CD8-positive, alpha-beta memory T cell (primary cell): ENCODE results near the gene INO80. TPM values are rescaled to one million over a fixed set of nuclear protein-coding genes. Genes with fewer than 3 reads are reported as not detected.

Experiments
- CTCF ChIA-PET: fragments of 350-600 bp; sonication (Branson Sonifier 250); formaldehyde crosslinking; loops from one replicate; lab custom pipeline; 2021; ENCODE audit warnings: antibody characterized with exemption; lab: Charles Lee
- POLR2A ChIA-PET: fragments of 350-600 bp; sonication (Branson Sonifier 250); formaldehyde crosslinking; loops from one replicate; lab custom pipeline; 2021; ENCODE audit warnings: antibody characterized with exemption; lab: Charles Lee
- DNase-seq, 5 donors: peaks; one replicate each; pipeline versions ENCODE4 v3.0.0 to v3.0.0-alpha.2; 2020 to 2022; ENCODE audit warnings: mixed read lengths in 1 of 5
- H3K27ac ChIP-seq: one replicate; pipeline ENCODE4 v1.7.0; 2013; ENCODE audit warnings: low read depth, mild to moderate bottlenecking, low read length, moderate library complexity
- H3K27me3 ChIP-seq: 2 replicates; pipeline ENCODE4 v1.7.0; 2013; ENCODE audit warnings: low read length, mild to moderate bottlenecking; ENCODE audit not compliant: insufficient read depth, poor library complexity, severe bottlenecking
- H3K36me3 ChIP-seq: 2 replicates; pipeline ENCODE4 v1.7.0; 2013; ENCODE audit warnings: mild to moderate bottlenecking, low read length, moderate library complexity; ENCODE audit not compliant: insufficient read depth
- H3K4me1 ChIP-seq: 2 replicates; pipeline ENCODE4 v1.7.0; 2013; ENCODE audit warnings: mild to moderate bottlenecking, low read length, moderate library complexity; ENCODE audit not compliant: insufficient read depth
- H3K4me3 ChIP-seq: 2 replicates; pipeline ENCODE4 v1.7.0; 2013; ENCODE audit warnings: mild to moderate bottlenecking, low read length
- H3K9me3 ChIP-seq: 2 replicates; pipeline ENCODE4 v1.7.0; 2013; ENCODE audit warnings: mild to moderate bottlenecking, low read length
- H3K27ac Mint-ChIP-seq, 8 donors: one replicate each; pipeline ENCODE4 v1.8.0; 2020 to 2021; ENCODE audit warnings: mixed read lengths in 8 of 8, mild to moderate bottlenecking in 6 of 8, inconsistent platforms in 3 of 8, moderate library complexity in 3 of 8
- H3K27me3 Mint-ChIP-seq, 2 donors: one replicate each; pipeline ENCODE4 v1.8.0; 2020 to 2021; ENCODE audit warnings: mixed read lengths in 2 of 2, mild to moderate bottlenecking in 1 of 2, moderate library complexity in 1 of 2
- H3K36me3 Mint-ChIP-seq, 3 donors: one replicate each; pipeline ENCODE4 v1.8.0; 2020 to 2021; ENCODE audit warnings: mixed read lengths in 3 of 3, inconsistent platforms in 1 of 3, mild to moderate bottlenecking in 1 of 3
- H3K4me1 Mint-ChIP-seq, 3 donors: one replicate each; pipeline ENCODE4 v1.8.0; 2020 to 2021; ENCODE audit warnings: mixed read lengths in 3 of 3, inconsistent platforms in 1 of 3, mild to moderate bottlenecking in 1 of 3
- H3K4me3 Mint-ChIP-seq, 7 donors: one replicate each; pipeline ENCODE4 v1.8.0; 2020 to 2021; ENCODE audit warnings: mixed read lengths in 7 of 7, mild to moderate bottlenecking in 6 of 7, moderate library complexity in 4 of 7, inconsistent platforms in 2 of 7
- H3K9me3 Mint-ChIP-seq, 5 donors: one replicate each; pipeline ENCODE4 v1.8.0; 2020 to 2022; ENCODE audit warnings: mixed read lengths in 5 of 5, mild to moderate bottlenecking in 3 of 5, moderate library complexity in 2 of 5, inconsistent platforms in 1 of 5
- polyA plus RNA-seq: library from polyadenylated mRNA; unstranded; fragments of 300-500 nt; fragmentation: Illumina TruSeq; gene quantifications from one replicate; pipeline ENCODE4 v1.2.3, GENCODE V29; 2021
- total RNA-seq, 2 experiments: library from RNA; stranded (reverse); gene quantifications; one replicate each; pipeline ENCODE4 v1.2.3, GENCODE V29; 2021

Gene INO80
- total and polyA plus RNA-seq, 3 experiments from 2014 or later = 7.2 to 29.2 (median 26.3) TPM

DNA sequence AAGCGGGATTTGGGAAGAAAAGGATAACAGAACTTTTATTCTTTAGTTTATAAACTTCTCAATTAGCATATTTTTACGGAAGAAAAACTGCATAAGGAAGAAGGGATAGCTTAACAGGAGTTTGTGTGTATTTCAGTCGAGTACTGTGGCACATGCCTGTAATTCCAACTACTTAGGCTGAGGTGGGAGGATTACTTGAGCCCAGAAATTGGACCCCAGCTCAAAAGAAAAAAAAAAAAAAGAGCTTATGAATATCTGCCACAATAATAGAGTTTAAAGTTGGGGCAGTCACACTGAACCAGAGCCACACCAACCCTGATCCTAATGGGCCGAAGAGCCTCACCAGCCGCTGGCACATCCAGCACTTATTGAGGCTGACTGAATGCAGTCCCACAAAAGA is 131.7 kb downstream of the INO80 start:
- ChIA-PET CTCF (no interaction called here), POLR2A (no interaction called here)
- Histone ChIP-seq H3K27ac (no peak overlapping the region), H3K36me3 (peaks cover 79% of the 10 kb centered on the region), H3K9me3 (no peaks in the 10 kb centered on the region), H3K27me3 (no peaks in the 10 kb centered on the region), H3K4me1 (no peaks in the 10 kb centered on the region), H3K4me3 (no peak overlapping the region)
- peaks cover 0 to 93% (median 44%) of the 10 kb centered on the region in 3 donors for H3K36me3 Mint-ChIP-seq
- H3K4me3 Mint-ChIP-seq = no peak overlapping the region
- H3K27me3 Mint-ChIP-seq = no peaks in the 10 kb centered on the region
- H3K27ac Mint-ChIP-seq = no peak overlapping the region
- H3K9me3 Mint-ChIP-seq = no peaks in the 10 kb centered on the region
- no peak for DNase-seq
- no peaks in the 10 kb centered on the region for H3K4me1 Mint-ChIP-seq

DNA sequence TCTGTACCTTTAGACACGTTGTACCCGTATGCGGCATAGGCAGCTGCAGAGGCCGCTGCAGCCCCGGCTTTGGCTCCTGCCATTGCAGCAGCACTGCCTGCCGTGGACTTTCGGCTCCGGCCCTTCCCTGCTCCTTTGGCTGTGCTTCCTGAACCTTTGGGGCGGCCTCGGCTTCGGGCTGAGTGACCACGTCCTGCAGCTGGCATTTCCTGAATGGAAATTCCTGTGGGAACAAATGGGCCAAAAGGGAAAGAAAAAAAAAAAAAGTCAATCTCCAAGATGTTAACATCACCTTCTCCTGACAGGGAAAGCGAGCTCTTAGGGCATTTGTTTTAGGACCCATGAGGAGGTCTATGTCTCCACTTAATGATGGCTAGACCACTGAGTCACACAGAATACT is 133.2 kb downstream of the INO80 start:
- peaks cover 82% of the 10 kb centered on the region for H3K36me3 ChIP-seq
- no peaks in the 10 kb centered on the region for H3K4me1 Mint-ChIP-seq
- DNase-seq = no peak
- no peaks in the 10 kb centered on the region for H3K4me1 ChIP-seq
- no peaks in the 10 kb centered on the region for H3K27me3 Mint-ChIP-seq
- H3K27ac ChIP-seq = no peak overlapping the region
- H3K27me3 ChIP-seq = no peaks in the 10 kb centered on the region
- H3K9me3 ChIP-seq = no peaks in the 10 kb centered on the region
- CTCF ChIA-PET = no interaction called here
- peaks cover 0 to 100% (median 46%) of the 10 kb centered on the region in 3 donors for H3K36me3 Mint-ChIP-seq
- H3K9me3 Mint-ChIP-seq = no peaks in the 10 kb centered on the region
- no peak overlapping the region for H3K4me3 ChIP-seq
- H3K4me3 Mint-ChIP-seq = no peak overlapping the region
- no peak overlapping the region for H3K27ac Mint-ChIP-seq
- POLR2A ChIA-PET = no interaction called here

DNA sequence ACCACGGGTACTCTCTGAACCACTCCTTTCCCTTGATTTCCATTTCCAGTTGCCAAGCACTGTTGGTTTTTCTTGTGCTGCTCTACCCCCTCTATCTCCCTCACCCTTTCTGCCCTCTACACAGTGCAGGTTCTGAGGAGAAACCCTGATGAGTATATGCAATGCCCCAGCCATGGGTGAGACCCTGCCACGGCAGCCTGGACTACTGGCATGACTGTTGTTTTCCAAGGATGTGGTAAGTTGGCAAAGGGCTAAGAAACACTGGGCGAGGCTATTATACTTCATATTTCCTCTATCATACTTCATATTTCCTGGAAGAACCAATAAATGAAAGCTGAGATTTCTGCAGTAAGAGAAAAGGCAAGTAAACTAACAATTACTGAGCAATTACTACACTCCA is 134.9 kb downstream of the INO80 start:
- no peaks in the 10 kb centered on the region for H3K9me3 Mint-ChIP-seq
- no peaks in the 10 kb centered on the region for H3K27me3 Mint-ChIP-seq
- Histone ChIP-seq H3K4me1 (no peaks in the 10 kb centered on the region), H3K36me3 (peaks cover 66% of the 10 kb centered on the region), H3K27me3 (no peaks in the 10 kb centered on the region), H3K27ac (no peak overlapping the region), H3K4me3 (no peak overlapping the region), H3K9me3 (no peaks in the 10 kb centered on the region)
- no peak for DNase-seq
- peaks cover 0 to 99% (median 40%) of the 10 kb centered on the region in 3 donors for H3K36me3 Mint-ChIP-seq
- H3K27ac Mint-ChIP-seq = peak overlapping the region in 1 of 8 donors; percentile 52
- POLR2A ChIA-PET = no interaction called here
- no peaks in the 10 kb centered on the region for H3K4me1 Mint-ChIP-seq
- CTCF ChIA-PET = no interaction called here
- H3K4me3 Mint-ChIP-seq = no peak overlapping the region

DNA sequence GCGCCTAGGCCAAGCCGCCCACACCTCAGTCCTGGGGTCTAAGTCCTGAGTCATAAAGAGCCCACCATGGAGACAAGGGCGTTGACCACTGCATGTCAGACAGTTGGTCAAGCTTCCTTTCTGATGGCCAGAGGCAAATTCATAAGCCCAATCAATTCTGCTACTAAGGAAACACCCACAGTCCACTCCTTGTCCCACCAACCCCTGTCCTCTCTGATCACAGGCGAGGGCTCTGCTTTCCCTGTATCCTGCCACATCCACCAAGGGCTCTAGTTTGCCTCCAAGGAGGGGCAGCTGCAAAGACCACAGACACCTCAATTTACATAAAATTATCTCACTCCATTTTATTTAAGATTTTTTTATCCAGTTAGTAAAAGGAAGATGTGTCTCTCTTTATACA is 137.5 kb downstream of the INO80 start:
- ChIA-PET POLR2A (interaction anchor here (0.5 kb wide), 1 partner anchor 159 kb away, joined by 4 read pairs; no protein-coding TSS in a partner anchor), CTCF (no interaction called here)
- H3K4me3 ChIP-seq = no peak overlapping the region
- no peaks in the 10 kb centered on the region for H3K27me3 ChIP-seq
- Mint-ChIP-seq H3K4me1 (no peaks in the 10 kb centered on the region), H3K9me3 (no peaks in the 10 kb centered on the region), H3K27ac (no peak overlapping the region), H3K27me3 (no peaks in the 10 kb centered on the region), H3K36me3 (peaks cover 0 to 82% (median 36%) of the 10 kb centered on the region in 3 donors), H3K4me3 (no peak overlapping the region)
- no peaks in the 10 kb centered on the region for H3K9me3 ChIP-seq
- DNase-seq = no peak
- H3K27ac ChIP-seq = no peak overlapping the region
- peaks cover 42% of the 10 kb centered on the region for H3K36me3 ChIP-seq
- H3K4me1 ChIP-seq = no peaks in the 10 kb centered on the region

DNA sequence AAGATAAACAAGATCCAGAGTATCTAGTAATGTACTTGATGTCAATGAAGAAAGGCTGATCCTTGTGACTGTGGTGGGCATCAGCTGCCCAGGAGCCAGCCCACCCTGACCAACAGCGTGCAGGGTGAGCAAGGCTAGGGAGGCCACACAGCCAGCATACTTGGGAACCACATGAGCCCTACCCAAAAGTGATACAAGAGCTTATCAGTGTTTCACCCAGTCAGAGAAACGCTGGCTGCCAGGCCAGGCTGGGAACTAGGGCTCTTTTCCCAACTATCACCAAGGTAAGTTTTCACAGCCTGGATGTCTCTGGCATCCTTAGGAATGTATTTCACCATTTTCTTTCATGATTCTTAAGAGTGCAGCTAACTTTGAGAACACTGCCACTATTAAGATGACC is 137.9 kb downstream of the INO80 start:
- Histone ChIP-seq H3K27me3 (no peaks in the 10 kb centered on the region), H3K4me3 (no peak overlapping the region), H3K9me3 (no peaks in the 10 kb centered on the region), H3K27ac (no peak overlapping the region), H3K36me3 (peaks cover 39% of the 10 kb centered on the region), H3K4me1 (no peaks in the 10 kb centered on the region)
- H3K4me3 Mint-ChIP-seq = peak overlapping the region in 1 of 7 donors; percentile 49
- H3K9me3 Mint-ChIP-seq = no peaks in the 10 kb centered on the region
- peaks cover 0 to 78% (median 33%) of the 10 kb centered on the region in 3 donors for H3K36me3 Mint-ChIP-seq
- H3K27ac Mint-ChIP-seq = no peak overlapping the region
- POLR2A ChIA-PET = interaction anchor here (0.5 kb wide), 1 partner anchor 159 kb away, joined by 4 read pairs; no protein-coding TSS in a partner anchor
- H3K27me3 Mint-ChIP-seq = no peaks in the 10 kb centered on the region
- H3K4me1 Mint-ChIP-seq = no peaks in the 10 kb centered on the region
- no peak for DNase-seq
- CTCF ChIA-PET = no interaction called here

DNA sequence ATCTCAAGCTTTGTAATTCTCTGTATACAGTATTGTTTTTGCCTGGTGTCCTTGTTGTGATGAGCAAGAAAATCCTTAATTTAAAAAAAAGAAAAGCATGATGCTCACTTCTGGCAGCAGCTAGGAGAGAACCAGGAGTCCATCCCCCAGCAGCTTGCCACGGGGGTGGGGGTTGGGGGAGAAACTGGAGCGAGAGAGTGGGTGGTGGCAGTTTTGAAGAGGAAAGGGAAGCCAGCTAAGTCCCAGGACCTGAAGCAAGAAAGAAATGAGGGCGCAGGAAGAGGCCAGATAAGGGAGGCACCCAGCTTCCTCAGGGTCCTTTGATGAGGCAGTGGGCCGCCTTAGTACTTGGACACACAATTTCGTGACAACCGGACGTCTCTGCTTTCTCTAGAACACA is 139.3 kb downstream of the INO80 start:
- Histone ChIP-seq H3K4me1 (no peaks in the 10 kb centered on the region), H3K4me3 (no peak overlapping the region), H3K27ac (no peak overlapping the region), H3K36me3 (peaks cover 31% of the 10 kb centered on the region), H3K27me3 (no peaks in the 10 kb centered on the region), H3K9me3 (no peaks in the 10 kb centered on the region)
- ChIA-PET CTCF (no interaction called here), POLR2A (no interaction called here)
- Mint-ChIP-seq H3K4me3 (no peak overlapping the region), H3K4me1 (no peaks in the 10 kb centered on the region), H3K27ac (peak overlapping the region in 2 of 8 donors; percentile 60 to 85), H3K27me3 (no peaks in the 10 kb centered on the region), H3K36me3 (peaks cover 0 to 65% (median 22%) of the 10 kb centered on the region in 3 donors), H3K9me3 (no peaks in the 10 kb centered on the region)
- no peak for DNase-seq

DNA sequence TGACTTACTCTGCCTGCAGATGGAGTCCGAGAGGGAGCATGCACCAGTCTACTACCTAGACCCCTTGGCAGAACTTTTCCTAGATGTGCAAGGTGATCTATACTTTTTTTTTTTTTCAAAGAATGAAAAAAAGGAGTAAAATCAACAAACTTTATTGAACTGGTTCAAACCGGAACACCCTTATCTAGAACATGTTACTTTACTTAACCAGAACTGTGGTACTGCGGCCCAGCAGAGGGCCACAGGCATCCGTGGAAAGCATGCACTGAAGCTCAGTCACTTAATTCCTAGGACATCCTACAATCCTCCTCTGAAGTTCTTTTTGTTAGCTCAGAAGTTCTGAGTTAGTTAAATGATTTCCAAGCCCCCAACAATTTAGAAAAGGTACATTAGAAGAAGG is 141.2 kb downstream of the INO80 start:
- Histone ChIP-seq H3K36me3 (peaks cover 13% of the 10 kb centered on the region), H3K4me3 (no peak overlapping the region), H3K9me3 (no peaks in the 10 kb centered on the region), H3K4me1 (no peaks in the 10 kb centered on the region), H3K27me3 (no peaks in the 10 kb centered on the region), H3K27ac (no peak overlapping the region)
- Mint-ChIP-seq H3K27ac (no peak overlapping the region), H3K27me3 (no peaks in the 10 kb centered on the region), H3K36me3 (peaks cover 0 to 45% (median 8%) of the 10 kb centered on the region in 3 donors), H3K4me3 (no peak overlapping the region), H3K9me3 (no peaks in the 10 kb centered on the region), H3K4me1 (no peaks in the 10 kb centered on the region)
- POLR2A ChIA-PET = no interaction called here
- CTCF ChIA-PET = interaction anchor here (1.9 kb wide), 1 partner anchor 34 kb away, joined by 8 read pairs; no protein-coding TSS in a partner anchor
- DNase-seq = no peak

DNA sequence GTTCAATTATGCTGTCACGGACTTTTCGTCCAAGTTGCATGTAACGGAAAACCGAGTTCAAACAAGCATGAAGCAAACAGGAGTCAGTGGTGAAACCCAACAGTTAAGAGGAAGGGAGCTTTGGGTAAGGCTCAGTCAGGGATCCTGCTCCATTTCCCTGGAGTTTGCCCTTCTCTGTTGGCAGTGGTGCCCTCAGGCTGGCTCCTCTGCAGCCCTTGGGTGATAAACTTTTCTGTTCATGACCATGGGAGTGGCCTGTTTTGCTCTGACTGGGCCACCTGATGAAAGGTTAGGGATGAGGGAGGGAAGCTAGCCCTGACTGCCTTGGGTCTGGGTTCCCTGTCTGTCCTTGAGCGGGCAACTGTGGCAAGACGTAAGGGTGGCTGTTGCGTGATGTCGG is 146.7 kb downstream of the INO80 start:
- Mint-ChIP-seq H3K27ac (no peak overlapping the region), H3K4me3 (no peak overlapping the region), H3K27me3 (peaks cover 0 to 6% of the 10 kb centered on the region in 2 donors), H3K36me3 (no peaks in the 10 kb centered on the region), H3K4me1 (no peaks in the 10 kb centered on the region), H3K9me3 (no peaks in the 10 kb centered on the region)
- Histone ChIP-seq H3K36me3 (no peaks in the 10 kb centered on the region), H3K27ac (no peak overlapping the region), H3K27me3 (no peaks in the 10 kb centered on the region), H3K9me3 (no peaks in the 10 kb centered on the region), H3K4me3 (no peak overlapping the region), H3K4me1 (no peaks in the 10 kb centered on the region)
- no peak for DNase-seq
- CTCF ChIA-PET = interaction anchor here (0.6 kb wide), 1 partner anchor 392 kb away, joined by 3 read pairs; no protein-coding TSS in a partner anchor
- POLR2A ChIA-PET = no interaction called here
